A673 (cell line): ENCODE results near the gene RTN4RL1. TPM values are rescaled to one million over a fixed set of nuclear protein-coding genes. Genes with fewer than 3 reads are reported as not detected.

Experiments used
- BruUV-seq: library from RNA; stranded (reverse); fragments of 400-500 nt; replicated peaks from 2 replicates; lab custom pipeline; 2021; lab: Mats Ljungman, UMichigan
- CTCF ChIA-PET: fragments of 300-600 bp; sonication (Branson Sonifier 250); formaldehyde crosslinking; loops from one replicate; lab custom pipeline; 2022; ENCODE audit warnings: antibody characterized with exemption; lab: Charles Lee
- POLR2A ChIA-PET: fragments of 300-600 bp; sonication (Branson Sonifier 250); formaldehyde crosslinking; loops from one replicate; lab custom pipeline; 2022; ENCODE audit warnings: antibody characterized with exemption; ENCODE audit not compliant: low non-redundant PET; lab: Charles Lee
- DNase-seq: peaks from one replicate; pipeline ENCODE4 v3.0.0-alpha.2; 2015; ENCODE audit warnings: low spot score
- H3K27ac ChIP-seq: fragments of 200-600 bp; sonication (generic); 2 replicates; pipeline ENCODE4 v1.5.1; 2016; ENCODE audit warnings: mixed run types, low read depth, mild to moderate bottlenecking, mixed read lengths, antibody characterized with exemption, low read length; ENCODE audit not compliant: poor library complexity, severe bottlenecking
- H3K27me3 ChIP-seq: fragments of 200-600 bp; sonication (generic); replicated peaks from 2 replicates; pipeline ENCODE4 v1.6.1; 2017; ENCODE audit warnings: mixed run types, low read depth, mild to moderate bottlenecking, mixed read lengths, antibody characterized with exemption, low read length; ENCODE audit not compliant: insufficient read depth, poor library complexity
- H3K36me3 ChIP-seq: fragments of 200-600 bp; sonication (generic); 2 replicates; pipeline ENCODE4 v1.6.1; 2016; ENCODE audit warnings: mixed run types, mild to moderate bottlenecking, mixed read lengths, antibody characterized with exemption, low read length; ENCODE audit not compliant: insufficient read depth, poor library complexity, severe bottlenecking
- H3K4me1 ChIP-seq: fragments of 200-600 bp; sonication (generic); 2 replicates; pipeline ENCODE4 v1.6.1; 2017; ENCODE audit warnings: mixed run types, mild to moderate bottlenecking, mixed read lengths, antibody characterized with exemption, low read length; ENCODE audit not compliant: insufficient read depth, poor library complexity, severe bottlenecking
- H3K4me3 ChIP-seq: fragments of 200-600 bp; sonication (generic); 2 replicates; pipeline ENCODE4 v1.5.1; 2016; ENCODE audit warnings: low read depth, mixed run types, mild to moderate bottlenecking, mixed read lengths, low read length; ENCODE audit not compliant: poor library complexity, severe bottlenecking
- H3K9me3 ChIP-seq: fragments of 200-600 bp; sonication (generic); 2 replicates; pipeline ENCODE4 v1.6.1; 2016; ENCODE audit warnings: mixed run types, low read depth, mild to moderate bottlenecking, mixed read lengths, antibody characterized with exemption, low read length; ENCODE audit not compliant: poor library complexity, severe bottlenecking
- EZH2 ChIP-seq: fragments of 200-600 bp; sonication (generic); IDR thresholded peaks from 2 replicates; pipeline ENCODE4 v1.6.1; 2017; ENCODE audit warnings: borderline replicate concordance, low read depth, mild to moderate bottlenecking, mixed read lengths, antibody characterized with exemption, low read length; ENCODE audit not compliant: poor library complexity, severe bottlenecking
- intact Hi-C: fragments of 100-400 bp; cut with micrococcal nuclease; formaldehyde crosslinking; loops from one replicate; pipeline ENCODE4 v1.10.0; 2022; ENCODE audit not compliant: unreplicated experiment
- total RNA-seq: library from RNA; stranded (reverse); gene quantifications from 2 replicates; pipeline ENCODE4 v1.2.3, GENCODE V29; 2021
- TF ChIP-seq, protein P1 (sequence below): fragments of 300-800, 200-600 bp; sonication (generic); conservative IDR thresholded peaks from 2 replicates; pipeline ENCODE4 v1.5.1; 2017; ENCODE audit warnings: low read depth, mild to moderate bottlenecking, antibody characterized with exemption, low read length, moderate library complexity, mixed read lengths

RTN4RL1 gene
- total RNA-seq, 1 experiment from 2014 or later = 0.80 TPM

DNA sequence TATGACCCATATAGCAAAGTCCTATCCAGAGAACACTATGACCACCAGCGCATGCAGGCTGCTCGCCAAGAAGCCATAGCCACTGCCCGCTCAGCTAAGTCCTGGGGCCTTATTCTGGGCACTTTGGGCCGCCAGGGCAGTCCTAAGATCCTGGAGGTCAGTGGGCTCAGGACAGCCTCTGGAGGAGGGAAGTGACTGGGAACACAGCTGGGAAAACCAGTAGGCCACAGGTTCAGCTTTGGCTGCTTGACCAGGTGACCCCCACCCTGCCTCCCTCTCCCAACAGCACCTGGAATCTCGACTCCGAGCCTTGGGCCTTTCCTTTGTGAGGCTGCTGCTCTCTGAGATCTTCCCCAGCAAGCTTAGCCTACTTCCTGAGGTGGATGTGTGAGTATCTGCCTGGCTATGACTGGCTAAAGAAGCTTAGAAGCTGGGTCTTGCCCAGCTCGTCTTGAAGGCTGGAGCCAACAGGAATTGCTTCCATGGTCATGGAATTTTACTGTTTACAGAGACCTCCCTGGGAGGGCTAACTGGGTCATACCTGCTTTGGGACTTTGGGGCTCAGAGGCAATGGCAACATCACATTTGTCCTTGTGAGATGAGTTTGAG, 15.2 kb upstream of the RTN4RL1 start:
- TF ChIP-seq EZH2 = no peak
- no peak for DNase-seq
- no peak overlapping the region for H3K27ac ChIP-seq
- intact Hi-C loops = loop anchor here (5.0 kb wide), 2 partner anchors 133 to 323 kb away; no protein-coding TSS in a partner anchor
- no peaks in the 10 kb centered on the region for H3K27me3 ChIP-seq
- no TSS peak for BruUV-seq
- no peaks in the 10 kb centered on the region for H3K9me3 ChIP-seq
- ChIA-PET POLR2A (no interaction called here), CTCF (no interaction called here)
- peaks cover 14% of the 10 kb centered on the region for H3K4me1 ChIP-seq
- peaks cover 26% of the 10 kb centered on the region for H3K36me3 ChIP-seq
- H3K4me3 ChIP-seq = no peak overlapping the region

DNA sequence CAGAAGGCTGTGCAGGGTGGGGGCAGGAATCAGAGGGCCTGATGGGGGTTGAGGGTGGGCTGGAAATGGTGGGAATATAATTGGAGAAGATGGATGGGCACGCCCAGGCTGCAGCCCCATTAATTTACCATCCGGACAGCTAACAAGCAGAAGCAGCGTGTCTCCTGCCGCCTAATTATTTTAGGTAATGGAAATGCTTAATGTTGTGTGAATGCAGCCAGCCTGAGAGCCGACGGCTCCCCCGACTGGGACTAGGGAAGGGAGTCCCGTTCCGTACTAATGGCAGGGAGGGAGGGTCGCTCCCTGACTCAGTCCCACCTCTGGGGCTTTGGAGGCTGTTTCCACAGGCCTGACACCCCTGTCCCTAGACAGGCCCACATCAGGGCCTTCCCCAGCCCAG, 12.0 kb upstream of the RTN4RL1 start:
- peaks cover 20% of the 10 kb centered on the region for H3K4me1 ChIP-seq
- ChIA-PET POLR2A (no interaction called here), CTCF (no interaction called here)
- BruUV-seq = no TSS peak
- H3K4me3 ChIP-seq = no peak overlapping the region
- H3K27me3 ChIP-seq = no peaks in the 10 kb centered on the region
- H3K27ac ChIP-seq = no peak overlapping the region
- TF ChIP-seq, protein P1, sequence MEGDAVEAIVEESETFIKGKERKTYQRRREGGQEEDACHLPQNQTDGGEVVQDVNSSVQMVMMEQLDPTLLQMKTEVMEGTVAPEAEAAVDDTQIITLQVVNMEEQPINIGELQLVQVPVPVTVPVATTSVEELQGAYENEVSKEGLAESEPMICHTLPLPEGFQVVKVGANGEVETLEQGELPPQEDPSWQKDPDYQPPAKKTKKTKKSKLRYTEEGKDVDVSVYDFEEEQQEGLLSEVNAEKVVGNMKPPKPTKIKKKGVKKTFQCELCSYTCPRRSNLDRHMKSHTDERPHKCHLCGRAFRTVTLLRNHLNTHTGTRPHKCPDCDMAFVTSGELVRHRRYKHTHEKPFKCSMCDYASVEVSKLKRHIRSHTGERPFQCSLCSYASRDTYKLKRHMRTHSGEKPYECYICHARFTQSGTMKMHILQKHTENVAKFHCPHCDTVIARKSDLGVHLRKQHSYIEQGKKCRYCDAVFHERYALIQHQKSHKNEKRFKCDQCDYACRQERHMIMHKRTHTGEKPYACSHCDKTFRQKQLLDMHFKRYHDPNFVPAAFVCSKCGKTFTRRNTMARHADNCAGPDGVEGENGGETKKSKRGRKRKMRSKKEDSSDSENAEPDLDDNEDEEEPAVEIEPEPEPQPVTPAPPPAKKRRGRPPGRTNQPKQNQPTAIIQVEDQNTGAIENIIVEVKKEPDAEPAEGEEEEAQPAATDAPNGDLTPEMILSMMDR = no peak
- TF ChIP-seq EZH2 = no peak
- intact Hi-C loops = no loop called here
- no peaks in the 10 kb centered on the region for H3K9me3 ChIP-seq
- DNase-seq = no peak
- peaks cover 11% of the 10 kb centered on the region for H3K36me3 ChIP-seq

DNA sequence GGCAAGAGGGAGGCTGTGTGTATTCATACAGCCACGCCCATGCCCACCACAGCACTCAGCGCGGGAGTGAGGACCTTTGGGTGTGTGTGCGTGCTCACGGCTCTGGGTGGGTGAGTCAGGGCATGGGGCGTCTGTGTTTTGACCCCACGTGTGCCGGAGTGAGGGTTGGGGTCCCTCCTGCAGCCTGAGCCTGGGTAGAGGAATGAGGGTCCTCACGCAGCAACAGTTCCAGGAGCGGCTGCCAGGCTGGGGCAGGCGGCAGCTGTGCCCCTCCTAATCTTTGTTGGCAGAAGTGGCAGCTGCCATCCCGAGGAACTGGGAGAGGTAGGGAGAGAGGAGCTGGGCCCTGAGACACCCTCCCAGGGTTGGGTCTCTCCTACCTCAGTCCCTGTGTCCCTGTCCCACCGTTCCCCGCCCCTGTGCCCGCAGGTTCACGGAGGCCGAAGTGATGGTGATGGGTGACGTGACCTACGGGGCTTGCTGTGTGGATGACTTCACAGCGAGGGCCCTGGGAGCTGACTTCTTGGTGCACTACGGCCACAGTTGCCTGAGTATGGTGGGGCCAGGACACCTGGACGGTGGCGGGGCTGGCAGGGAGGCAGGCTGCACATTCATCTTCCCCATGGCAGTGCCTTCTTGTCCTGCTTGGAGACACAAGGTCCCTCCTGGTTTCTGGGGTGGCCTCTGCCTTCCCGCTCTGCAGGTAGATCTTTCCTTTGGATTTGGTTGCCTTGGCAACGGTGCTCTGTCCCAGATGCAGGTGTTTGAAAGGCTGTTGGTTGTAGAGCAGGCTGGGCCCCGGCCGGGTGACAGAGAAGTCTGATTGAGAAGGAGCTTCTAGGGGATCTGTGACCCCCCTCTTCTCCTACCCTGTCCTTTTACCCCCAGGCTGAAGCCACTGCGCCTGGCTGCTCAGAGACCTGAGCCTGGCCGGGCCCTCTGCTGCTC, 10.7 kb upstream of the RTN4RL1 start:
- ChIA-PET CTCF (interaction anchor here (0.6 to 0.8 kb wide), 3 partner anchors 11 to 127 kb away, joined by 3 to 7 read pairs (median 3); partner anchors contain the start of gene RTN4RL1), POLR2A (interaction anchor here (0.5 kb wide), 1 partner anchor 8 kb away, joined by 14 read pairs; no protein-coding TSS in a partner anchor)
- TF ChIP-seq EZH2 = no peak
- TF ChIP-seq, protein P1 = no peak
- Histone ChIP-seq H3K27ac (peak overlapping the region; percentile 50), H3K36me3 (peaks cover 11% of the 10 kb centered on the region), H3K4me1 (peaks cover 18% of the 10 kb centered on the region), H3K9me3 (no peaks in the 10 kb centered on the region), H3K27me3 (no peaks in the 10 kb centered on the region), H3K4me3 (no peak overlapping the region)
- no TSS peak for BruUV-seq
- intact Hi-C loops = no loop called here
- no peak for DNase-seq
